Thyroid gland (tissue), 4 donors: ENCODE data around the gene AKNA.

Source experiments
- CTCF ChIP-seq, 6 experiments: fragments of 200-600 bp in 3 of 6; fragments of 450-650 bp in 3 of 6; sonication (generic) in 3 of 6; IDR thresholded peaks; one replicate each; pipeline ENCODE4 v1.5.1; 2016 to 2019; ENCODE audit warnings: antibody characterized with exemption in 6 of 6, mild to moderate bottlenecking in 2 of 6, inconsistent platforms in 1 of 6, moderate library complexity in 1 of 6
- POLR2A ChIP-seq, 2 donors: fragments of 450-650 bp; IDR thresholded peaks; one replicate each; pipeline ENCODE4 v1.6.1; 2017; ENCODE audit warnings: antibody characterized with exemption in 2 of 2, mild to moderate bottlenecking in 2 of 2, moderate library complexity in 1 of 2

GRCh38 chr9:114375386-114376175 is 12.2 kb downstream of the AKNA start:
- no peak for TF ChIP-seq CTCF (IDR thresholded peaks at IDR 0.05)
- no peak for TF ChIP-seq POLR2A (IDR thresholded peaks at IDR 0.05)
